ENCODE data around the gene PPP1R8.

DNA sequence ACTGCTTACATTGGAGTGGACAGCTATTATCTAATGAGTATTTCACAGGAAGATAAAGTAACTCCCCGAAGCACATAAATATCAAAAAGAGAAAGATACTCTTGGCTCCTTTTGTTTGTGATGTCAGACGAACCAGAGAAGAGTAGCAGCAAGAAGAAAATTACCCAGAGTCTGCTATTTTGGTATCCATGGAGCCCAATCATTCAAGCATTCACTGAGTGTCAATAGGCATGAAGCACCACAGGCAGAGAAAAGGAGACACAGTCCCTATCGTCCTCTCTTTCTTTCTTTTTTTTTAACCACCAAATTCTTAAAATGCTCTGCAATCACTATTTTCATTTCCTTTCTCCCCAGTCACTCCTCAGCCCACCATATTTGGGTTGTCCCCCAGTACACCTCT is 63.9 kb downstream of the PPP1R8 start:
- TF ChIP-seq POLR2AphosphoS5 (IDR thresholded peaks at IDR 0.05; ENCODE audit: borderline replicate concordance, low read depth, low read length) (no peak), FOXP2 (optimal IDR thresholded peaks at IDR 0.05; ENCODE audit: control extremely low read depth, extremely low read length, insufficient read depth) (no peak)

Data from SK-N-MC (cell line).